GM21367 (cell line): Measurements from ENCODE around the gene IGFL4.

ENCODE experiments used
- ATAC-seq: cut with Tn5 transposase; IDR thresholded peaks from one replicate; pipeline ENCODE4 v1.9.1; 2021; ENCODE audit not compliant: unreplicated experiment

The IGFL4 gene

DNA sequence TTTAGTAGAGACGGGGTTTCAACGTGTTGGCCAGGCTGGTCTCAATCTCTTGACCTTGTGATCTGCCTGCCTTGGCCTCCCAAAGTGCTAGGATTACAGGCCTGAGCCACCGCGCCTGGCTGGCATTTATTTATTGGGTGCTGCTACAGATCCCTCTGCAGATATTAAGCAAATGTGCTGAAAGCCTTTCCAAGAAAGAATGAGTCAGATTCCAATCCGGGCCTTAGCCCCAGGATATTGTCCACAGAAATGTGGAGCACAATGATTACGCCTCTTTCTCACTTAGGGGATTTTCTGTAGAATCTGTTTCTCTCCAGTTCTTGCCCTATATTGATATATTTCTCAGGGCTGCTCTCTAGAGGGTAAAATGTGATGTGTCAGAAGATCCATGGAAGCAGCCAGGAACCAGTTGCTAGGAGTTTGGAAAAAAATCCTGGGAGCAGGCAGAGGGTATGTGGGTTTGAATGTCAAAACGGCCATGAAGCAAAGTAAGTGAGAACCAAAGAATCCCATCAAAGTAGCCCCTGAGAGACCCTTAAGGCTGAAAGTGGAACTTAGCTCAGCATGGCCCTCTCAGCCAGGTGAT, 24.8 kb upstream of the IGFL4 start:
- no peak for ATAC-seq

DNA sequence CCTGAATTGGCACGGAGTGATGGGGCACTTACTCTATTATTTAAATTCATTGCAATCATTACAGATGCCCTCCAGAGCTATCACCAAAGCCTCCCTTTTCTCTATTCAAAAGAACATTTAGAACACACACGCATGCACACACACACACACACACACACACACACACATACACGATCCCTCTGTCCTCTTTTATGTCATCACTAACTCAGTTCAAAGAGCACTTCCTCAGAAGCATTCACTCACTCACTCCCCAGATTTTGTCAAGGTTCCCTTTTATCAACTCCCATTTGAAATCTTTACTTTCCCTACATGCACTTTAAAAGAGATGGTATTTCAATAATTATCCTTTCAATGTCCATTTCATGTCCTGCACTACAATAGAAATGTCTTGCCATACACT, 22.4 kb upstream of the IGFL4 start:
- ATAC-seq: no peak

DNA sequence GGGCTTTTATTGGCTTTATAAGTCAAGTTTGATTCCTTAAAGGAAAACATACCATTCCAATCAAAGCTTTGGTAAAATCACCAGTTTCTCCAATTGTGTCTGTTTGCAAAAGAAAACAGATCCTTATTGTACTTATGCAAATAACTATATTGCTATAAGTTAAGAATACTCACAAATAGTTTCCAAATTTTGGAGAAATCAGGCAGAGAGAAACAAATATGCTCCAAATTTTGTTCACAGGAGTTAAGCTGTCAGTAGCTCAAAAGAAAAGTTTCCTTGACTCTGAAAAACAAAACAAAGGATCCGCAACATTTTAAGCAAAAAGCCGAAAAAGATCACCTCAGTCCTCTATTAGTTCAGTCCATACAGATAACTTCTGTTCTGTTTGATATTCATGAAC, 19.2 kb upstream of the IGFL4 start:
- no peak for ATAC-seq

DNA sequence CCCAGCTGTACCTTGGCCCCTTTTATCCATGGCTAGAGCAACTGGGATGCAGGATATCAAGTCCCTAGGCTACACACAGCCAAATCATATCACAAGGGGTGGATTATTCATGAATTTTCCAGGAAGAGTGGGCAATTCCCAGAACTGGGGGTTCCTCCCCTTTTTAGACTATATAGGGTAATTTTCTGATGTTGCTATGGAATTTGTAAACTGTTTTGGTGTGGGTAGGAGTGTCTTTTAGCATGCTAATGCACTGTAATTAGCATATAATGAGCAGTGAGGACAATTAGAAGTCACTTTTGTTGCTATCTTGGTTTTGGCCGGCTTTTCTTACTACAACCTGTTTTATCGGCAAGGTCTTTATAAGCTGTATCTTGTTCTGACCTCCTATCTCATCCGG, 18.0 kb upstream of the IGFL4 start:
- ATAC-seq: no peak

DNA sequence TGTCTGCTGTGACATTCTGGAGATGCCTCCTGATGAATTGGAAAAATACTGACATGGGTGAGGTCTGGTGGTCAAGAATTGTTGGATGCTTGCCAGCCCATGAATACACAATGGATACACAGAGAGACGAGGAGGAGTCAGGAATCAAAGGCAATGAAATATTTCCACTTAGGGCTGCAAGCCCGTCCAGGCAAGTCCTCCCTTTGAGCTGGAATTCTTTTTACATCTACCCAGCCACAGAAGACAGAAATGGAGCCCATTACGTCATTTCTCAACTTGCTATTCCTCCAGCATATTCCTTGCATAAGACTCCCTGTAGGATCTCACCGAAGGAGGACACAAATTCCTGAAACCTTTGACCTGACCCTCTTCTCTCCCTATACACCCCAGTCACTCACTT, 15.7 kb upstream of the IGFL4 start:
- no peak for ATAC-seq

DNA sequence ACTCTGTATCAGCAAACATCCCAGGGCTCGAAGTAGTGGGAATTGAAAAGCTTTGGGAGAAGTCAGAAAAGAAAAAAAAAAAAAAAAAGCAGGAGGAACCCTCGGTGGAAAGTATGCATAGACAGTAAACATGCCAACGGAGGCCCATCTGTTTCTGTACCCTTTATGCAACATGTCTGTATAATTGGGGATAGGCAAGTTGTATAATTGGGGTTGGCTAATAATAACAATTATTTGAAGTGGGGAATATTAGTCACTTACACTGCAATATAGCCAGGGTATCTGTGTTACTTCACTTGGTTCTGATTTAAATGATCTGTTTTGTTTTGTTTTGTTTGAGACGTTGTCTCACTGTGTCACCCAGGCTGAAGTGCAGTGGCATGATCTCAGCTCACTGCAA, 12.1 kb upstream of the IGFL4 start:
- ATAC-seq: no peak

DNA sequence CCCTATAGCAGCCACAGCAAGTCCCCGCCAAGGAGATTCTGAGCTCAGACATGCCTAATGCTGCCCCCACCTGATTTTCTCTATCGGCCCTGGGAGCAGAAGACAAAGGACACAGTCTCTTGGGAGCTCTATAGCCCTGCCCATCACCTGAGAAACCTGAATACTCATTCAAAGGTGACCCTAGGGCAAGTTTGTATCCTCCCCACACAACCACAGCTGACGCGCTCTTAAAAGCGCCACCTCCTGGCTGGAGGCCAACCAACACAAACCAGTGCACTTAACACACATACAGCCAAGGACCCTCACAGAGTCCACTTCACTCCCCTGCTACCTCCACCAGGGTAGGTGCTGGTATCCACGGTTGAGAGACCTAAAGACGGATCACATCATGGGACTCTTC, 8.8 kb upstream of the IGFL4 start:
- ATAC-seq: no peak

DNA sequence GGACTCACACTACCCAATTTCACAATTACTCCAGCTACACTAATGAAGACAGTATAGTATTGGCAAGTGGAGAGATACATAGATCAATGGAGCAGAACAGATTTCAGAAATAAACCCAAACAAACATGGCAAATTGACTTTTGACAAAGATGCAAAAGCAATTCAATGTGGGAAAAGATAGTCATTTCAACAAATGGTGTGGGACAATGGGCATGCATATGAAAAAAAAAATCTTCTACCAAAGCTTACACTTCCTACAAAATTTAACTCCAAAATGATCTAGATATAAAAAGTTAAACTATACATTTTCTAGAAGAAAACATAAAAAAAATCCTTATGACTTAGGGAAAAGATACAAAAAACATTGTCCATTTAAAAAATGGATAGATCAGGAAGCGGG, 2.7 kb upstream of the IGFL4 start:
- ATAC-seq: no peak

DNA sequence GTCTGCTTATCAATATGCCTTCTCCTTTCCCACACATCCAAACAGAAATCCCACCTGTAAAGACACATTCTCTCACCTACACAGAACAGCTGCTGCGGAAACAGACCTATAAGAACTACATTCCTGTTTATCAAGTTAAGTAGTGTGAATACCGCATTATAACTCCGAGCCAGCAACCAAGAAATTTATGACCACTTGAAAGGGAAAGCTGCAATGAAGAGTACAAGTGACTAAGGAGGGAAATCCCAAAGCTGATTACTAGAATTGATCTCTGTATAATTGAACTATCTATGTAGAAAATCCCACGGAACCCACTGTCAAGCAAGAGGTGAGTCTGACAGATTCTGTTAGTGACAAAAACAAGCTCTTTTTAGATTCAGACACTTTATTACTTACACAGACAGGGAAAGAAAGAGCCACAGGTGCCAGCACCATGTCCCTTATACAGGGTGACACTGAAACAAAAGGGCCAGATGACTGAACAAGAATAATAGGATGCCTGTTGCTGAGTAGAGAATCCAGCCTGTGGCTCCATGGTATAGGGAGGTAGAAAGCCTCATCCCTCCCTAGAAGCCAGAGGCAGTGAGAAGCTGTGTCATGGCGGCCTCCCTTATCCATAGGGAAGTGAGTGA, 1.6 kb upstream of the IGFL4 start:
- no peak for ATAC-seq

DNA sequence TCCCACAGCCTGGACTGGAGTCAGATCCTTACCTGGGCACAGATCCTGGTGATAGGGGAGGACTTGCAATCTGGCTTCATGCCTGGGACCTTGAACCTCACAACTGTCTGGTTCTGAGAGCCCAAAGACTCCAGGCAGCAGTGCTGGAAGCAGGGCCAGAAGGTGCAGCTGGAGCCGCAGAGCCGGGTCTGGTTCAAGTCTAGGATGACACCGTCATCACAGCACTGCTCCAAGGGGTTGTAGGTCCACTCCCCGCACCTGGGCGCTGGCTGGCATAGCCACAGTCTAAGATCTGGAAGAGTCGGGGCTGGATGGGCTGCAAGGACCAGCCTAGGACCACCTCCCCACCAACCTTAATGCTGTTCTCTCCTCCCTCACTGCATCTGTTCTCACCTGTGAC, 677 bp downstream of the IGFL4 start:
- ATAC-seq: no peak

DNA sequence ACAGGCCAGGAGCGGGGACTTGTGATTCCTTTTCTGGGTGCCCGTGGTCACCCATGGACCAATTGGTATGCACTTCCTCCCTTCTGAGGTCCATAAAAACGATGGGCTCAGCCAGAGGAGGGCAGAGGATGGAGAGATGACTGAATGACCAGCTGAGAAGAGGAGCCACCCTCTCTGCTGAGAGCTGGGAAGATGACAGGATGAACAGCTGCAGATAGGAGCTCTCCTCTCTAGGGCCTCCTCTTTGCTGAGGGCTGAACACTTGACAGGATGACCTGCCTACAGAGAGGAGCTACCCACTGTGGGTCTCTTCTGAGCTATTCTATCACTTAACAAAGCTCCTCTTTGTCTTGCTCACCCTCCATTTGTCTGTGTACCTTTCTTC, 4.1 kb downstream of the IGFL4 start:
- no peak for ATAC-seq

DNA sequence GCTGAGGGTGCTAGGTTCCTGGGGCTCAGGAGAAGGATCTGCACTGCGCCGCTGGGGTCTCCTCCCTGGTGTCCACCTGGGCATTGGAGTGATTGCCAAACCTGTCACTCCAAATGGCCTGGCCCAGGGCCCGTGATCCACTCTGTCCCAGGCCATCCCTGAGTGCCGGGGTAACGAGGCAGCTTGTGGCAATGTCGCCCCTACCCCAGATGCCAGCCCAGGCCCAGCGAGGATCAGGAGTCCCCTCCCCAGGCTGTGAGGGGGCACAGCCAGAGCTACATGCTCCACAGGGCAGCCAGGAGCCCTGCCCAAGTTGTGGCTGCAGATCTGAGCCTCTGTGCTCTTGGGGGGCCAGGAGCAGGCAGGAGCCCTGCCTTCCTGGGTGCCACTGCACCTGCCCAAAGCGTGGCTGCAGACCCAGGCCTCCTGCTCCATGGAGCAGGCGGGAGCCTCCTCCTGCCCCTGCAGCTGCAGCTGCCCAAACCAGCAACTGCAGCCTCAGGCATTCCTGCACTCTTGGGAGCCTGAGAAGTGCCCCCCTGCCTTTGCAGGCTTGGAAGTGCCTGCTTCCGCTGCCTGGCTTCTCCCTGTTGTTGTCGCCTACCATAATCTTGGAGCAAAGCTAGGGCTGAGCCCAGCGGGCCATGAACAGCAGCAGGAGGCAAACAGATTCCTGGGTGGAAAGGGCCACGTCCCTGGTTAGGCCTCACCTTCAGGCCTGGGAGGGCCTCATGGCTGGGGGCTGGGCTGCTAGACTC, 4.6 kb downstream of the IGFL4 start:
- no peak for ATAC-seq

DNA sequence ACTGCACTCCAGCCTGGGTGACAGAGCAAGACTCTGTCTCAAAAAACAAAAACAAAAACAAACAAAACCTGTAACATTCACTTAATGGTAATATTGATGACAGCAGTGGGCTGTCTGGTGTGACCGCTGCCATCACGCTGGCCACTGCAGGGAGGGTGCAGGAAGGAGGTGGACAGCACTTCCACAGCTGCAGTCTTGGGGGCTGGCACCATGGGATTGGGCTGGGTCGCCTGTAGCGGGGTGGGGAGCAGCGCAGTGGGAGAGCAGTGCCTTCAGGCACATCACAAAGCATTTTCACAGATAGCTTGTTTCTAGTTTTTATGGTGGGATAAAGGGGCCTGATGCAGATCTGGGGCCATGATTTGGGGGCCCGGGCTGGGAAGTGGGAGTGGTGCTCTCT, 5.3 kb downstream of the IGFL4 start:
- ATAC-seq: no peak

DNA sequence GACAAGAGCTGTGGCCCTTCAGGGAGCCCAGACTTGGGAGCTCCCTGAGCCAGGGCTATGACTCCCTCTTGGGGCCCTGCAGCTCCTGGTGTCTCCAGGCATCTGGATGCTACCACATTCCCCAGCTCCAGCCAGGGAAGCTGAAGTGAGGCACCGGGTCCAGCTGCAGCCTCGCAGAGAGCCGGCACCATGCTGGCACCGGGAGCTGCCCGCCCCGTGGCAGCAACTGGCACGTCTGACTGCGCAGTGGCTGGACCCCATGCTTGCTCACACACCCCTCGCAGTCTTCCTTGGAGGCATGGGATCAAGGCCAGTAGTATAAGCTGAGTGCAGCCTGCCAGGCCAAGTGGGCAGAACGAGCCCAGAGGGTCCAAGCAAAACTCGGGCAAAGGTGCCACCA, 7.4 kb downstream of the IGFL4 start:
- no peak for ATAC-seq

DNA sequence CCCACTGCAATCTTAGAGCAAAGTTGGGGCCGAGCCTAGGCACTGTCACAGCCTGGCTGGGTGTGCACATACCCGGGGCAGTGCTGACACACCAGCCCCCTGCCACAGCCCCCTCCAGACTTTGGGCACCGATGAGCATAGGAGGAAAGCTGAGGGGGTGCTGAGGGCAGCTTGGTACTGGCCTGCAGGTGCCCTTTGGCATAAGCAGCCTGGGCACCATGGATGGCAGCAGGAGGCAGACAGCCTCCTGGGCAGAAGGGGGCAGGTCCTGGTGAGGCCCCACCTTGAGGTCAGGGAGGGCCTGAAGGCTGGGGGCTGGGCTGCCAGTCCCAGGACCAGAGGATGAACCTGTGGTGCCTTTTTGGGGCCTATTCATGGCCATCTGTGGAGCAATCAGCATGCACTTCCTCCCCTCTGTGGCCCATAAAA, 8.2 kb downstream of the IGFL4 start:
- no peak for ATAC-seq

DNA sequence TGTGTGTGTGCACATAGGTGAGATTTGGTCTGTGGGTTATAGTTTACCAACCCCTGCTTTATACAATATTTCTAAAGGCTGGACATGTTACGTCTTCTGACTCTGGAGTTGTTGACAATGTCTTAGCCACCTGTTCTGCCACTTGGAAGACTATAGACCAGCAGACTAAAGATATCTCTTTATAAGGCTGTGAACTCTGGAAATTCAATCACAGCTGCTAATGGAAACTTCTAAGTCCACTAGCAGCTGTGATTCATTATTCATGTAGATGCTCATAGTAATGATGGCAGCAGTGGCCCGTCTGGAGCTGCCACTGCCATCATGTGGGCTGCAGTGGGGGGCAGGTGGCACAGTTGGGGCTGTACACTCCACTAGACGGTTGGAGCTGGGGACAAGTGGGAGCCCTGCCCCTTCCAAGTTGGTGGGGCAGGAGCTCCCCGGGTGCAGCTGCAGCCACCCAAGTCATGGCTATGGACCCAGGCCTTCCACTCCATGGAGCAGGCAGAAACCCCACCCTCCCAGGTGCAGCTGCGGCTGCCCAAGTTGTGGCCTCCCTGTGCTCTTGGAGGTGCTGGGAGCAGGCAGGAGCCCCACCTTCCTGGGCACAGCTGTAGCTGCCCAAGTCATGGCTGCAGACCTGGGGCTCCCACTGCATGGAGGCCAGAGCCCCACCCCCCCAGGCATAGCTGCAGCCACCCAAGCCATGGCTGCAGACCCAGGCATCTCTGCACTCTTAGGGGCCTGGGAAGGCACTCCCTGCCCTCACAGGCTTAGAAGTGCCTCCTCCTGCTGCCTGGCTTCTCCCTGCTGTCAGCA, 8.8 kb downstream of the IGFL4 start:
- ATAC-seq: no peak

DNA sequence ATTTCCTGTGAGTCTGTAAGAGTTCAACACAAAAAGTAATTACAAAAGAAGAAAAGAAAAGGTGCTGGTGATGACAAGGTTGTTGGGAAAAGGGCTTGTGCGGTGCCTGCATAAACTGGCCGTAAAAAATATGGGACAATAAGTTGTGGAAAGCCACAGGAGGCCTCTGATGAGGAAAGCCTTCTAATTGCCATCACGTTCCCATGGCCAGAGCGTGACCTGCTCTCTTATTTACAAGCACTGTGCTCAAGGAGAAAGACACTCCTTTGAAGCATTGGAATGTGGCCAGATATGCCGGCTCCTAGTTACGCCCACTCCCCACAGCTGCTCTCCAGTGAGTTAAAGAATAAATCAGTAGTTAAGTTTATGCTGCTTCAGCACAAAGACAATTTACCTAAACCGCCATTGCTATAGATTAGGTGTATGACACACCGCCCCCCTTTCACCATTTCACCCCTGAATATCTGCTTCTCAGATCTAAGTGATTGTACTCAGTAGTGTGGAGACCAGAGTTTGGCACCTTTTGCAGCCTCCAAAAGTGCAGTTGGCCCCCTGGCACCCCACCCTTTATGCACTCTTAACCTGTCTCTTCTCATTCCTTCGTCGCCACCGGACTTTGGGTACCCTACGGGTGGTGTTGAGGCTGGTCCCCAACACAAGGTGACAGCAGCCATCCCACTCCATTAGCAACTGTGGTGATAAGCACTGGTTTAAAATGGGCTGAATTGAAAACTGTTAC, 9.8 kb downstream of the IGFL4 start:
- ATAC-seq: no peak

DNA sequence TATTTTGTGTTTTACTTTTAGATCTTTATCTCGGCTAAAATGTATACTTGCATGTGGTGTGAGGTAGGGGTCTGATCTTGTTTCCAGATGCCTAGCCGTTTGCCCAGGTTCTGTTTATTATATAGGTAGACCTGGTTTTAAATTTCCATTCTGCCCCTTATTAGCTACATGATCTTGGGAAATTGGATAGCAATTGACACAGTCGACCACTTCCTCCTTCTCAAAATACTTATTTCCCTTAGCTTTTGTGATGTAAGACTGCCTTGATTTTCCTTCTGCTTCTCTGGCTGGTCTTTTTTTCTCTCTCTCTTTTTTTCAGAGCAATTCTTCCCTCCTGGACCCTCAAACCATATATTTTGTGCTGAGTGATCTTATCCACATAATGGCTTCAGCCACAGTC, 15.0 kb downstream of the IGFL4 start:
- no peak for ATAC-seq

DNA sequence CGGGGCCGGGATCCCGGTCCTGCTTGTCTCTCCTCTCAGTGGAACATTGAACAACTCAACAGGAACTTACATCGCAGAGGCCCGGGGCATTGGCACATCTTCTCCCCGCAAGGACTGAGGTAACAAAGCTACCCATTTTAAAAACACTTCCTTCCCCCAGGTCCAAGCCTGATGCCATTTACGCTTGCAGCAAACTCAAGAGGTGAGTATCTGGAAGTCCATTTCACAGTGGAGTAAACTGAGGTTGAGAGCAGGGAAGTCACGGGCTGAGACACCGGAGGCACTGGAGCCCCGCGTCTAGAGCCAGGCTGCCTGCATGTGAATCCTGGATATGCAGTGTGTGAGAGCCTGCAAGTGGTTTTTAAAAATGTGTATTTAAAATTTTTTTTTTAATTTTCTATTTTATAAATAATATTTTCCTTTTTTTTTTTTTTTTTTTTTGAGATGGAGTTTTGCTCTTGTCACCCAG, 17.5 kb downstream of the IGFL4 start:
- ATAC-seq: no peak

DNA sequence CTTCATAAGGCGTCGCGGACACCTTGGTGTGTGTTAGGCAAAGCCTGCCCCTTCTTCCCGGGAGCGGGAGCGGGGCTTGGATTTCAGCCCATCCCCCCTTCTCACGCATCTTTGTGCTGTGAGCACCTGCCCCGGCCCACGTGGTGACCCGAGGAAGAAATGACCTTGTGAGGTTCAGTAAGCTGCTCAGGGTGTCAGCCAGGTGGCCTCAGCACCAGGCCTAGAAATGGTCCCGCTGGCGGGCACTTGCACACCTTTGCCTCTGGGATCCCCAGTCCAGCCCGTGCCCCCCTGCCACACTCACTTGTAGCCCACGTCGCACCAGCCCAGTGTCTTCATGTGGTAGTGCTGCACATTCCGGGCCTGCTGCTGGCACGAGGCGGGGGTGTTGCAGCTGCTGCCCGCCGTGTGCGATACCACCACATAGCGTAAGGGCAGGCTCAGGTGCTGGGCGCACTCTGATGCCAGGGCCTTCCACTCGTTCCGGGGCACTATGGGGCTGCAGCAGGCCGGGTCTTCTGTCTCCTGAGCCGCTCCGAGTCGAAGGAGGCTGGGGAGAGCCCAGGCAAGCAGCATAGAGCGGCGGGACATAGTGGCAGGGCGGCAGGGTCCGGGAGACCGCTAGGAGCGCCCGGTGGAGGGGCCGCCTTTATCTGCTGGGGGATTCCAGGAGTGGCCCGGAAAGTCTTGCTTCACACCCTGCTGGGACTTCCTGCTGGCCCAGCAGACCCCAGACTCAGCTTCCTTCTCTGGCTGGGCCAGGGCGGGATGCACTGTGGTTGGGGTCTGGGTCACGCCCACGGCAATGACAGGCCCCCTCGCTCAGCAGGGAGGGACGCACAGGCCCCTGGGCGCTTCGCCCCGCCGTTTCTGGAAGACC, 18.1 kb downstream of the IGFL4 start, which contains the start of gene PGLYRP1:
TSS of gene PGLYRP1 (minus strand) at position 623 of the 880 bp plus-strand sequence. CDS start at position 591, 32 bp downstream.
- no peak for ATAC-seq
